Calu3 (cell line): ENCODE data around the gene SPG7. TPM values are rescaled to one million over a fixed set of nuclear protein-coding genes. Genes with fewer than 3 reads are reported as not detected.

Experiments
- BruUV-seq: library from RNA; stranded (reverse); fragments of 400-500 nt; replicated peaks from 2 replicates; lab custom pipeline; 2021; lab: Mats Ljungman, UMichigan
- CTCF ChIA-PET: fragments of 300-600 bp; sonication (Branson Sonifier 250); formaldehyde crosslinking; loops from one replicate; lab custom pipeline; 2022; ENCODE audit warnings: antibody characterized with exemption; lab: Charles Lee
- DNase-seq: peaks from one replicate; pipeline ENCODE4 v3.0.0; 2022
- H3K27ac Mint-ChIP-seq: one replicate; pipeline ENCODE4 v1.8.0; 2022; ENCODE audit warnings: mixed read lengths; ENCODE audit not compliant: unreplicated experiment
- H3K27me3 Mint-ChIP-seq: one replicate; pipeline ENCODE4 v1.8.0; 2022; ENCODE audit warnings: mixed read lengths; ENCODE audit not compliant: unreplicated experiment
- H3K36me3 Mint-ChIP-seq: one replicate; pipeline ENCODE4 v1.8.0; 2022; ENCODE audit warnings: mild to moderate bottlenecking, moderate library complexity, mixed read lengths; ENCODE audit not compliant: insufficient read depth, unreplicated experiment
- H3K4me1 Mint-ChIP-seq: one replicate; pipeline ENCODE4 v1.8.0; 2022; ENCODE audit warnings: mild to moderate bottlenecking, low read depth, mixed read lengths; ENCODE audit not compliant: unreplicated experiment
- H3K4me3 Mint-ChIP-seq: one replicate; pipeline ENCODE4 v1.8.0; 2022; ENCODE audit warnings: mild to moderate bottlenecking, low read depth, moderate library complexity, mixed read lengths; ENCODE audit not compliant: unreplicated experiment
- H3K9me3 Mint-ChIP-seq: one replicate; pipeline ENCODE4 v1.8.0; 2022; ENCODE audit warnings: low read depth, mixed read lengths; ENCODE audit not compliant: unreplicated experiment
- intact Hi-C: fragments of 100-400 bp; cut with micrococcal nuclease; formaldehyde crosslinking; loops from one replicate; pipeline ENCODE4 v1.10.0; 2022; ENCODE audit not compliant: unreplicated experiment
- total RNA-seq: library from RNA; stranded (reverse); gene quantifications from 2 replicates; pipeline ENCODE4 v1.2.3, GENCODE V29; 2022
- TF ChIP-seq, protein P1 (sequence below): fragments of 200-600 bp; IDR thresholded peaks from one replicate; pipeline ENCODE4 v1.8.0; 2022; ENCODE audit warnings: antibody characterized with exemption; ENCODE audit not compliant: unreplicated experiment

Gene SPG7
- total RNA-seq, 1 experiment from 2014 or later = 174 TPM

DNA sequence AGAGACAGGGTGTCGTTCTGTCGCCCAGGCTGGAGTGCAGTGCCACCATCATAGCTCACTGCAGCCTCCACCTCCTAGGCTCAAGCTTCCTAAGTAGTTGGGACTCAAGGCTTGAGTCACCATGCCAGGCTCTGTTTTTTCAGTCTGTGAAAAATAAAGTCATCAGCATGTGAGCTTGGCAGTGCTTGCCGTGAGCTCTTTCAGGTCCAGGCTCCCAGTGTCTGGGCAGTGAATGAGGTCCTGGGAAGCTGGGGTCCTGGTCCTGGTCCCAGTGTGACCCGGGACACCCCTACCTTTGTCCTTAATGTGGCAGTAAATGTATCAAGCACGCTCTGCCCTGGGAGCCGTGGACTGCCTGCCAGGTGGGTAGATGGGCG, 29.3 kb downstream of the SPG7 start:
- Mint-ChIP-seq H3K36me3 (peaks cover 48% of the 10 kb centered on the region), H3K27ac (no peak overlapping the region), H3K9me3 (no peaks in the 10 kb centered on the region), H3K27me3 (no peaks in the 10 kb centered on the region), H3K4me1 (no peaks in the 10 kb centered on the region), H3K4me3 (no peak overlapping the region)
- TF ChIP-seq, protein P1, sequence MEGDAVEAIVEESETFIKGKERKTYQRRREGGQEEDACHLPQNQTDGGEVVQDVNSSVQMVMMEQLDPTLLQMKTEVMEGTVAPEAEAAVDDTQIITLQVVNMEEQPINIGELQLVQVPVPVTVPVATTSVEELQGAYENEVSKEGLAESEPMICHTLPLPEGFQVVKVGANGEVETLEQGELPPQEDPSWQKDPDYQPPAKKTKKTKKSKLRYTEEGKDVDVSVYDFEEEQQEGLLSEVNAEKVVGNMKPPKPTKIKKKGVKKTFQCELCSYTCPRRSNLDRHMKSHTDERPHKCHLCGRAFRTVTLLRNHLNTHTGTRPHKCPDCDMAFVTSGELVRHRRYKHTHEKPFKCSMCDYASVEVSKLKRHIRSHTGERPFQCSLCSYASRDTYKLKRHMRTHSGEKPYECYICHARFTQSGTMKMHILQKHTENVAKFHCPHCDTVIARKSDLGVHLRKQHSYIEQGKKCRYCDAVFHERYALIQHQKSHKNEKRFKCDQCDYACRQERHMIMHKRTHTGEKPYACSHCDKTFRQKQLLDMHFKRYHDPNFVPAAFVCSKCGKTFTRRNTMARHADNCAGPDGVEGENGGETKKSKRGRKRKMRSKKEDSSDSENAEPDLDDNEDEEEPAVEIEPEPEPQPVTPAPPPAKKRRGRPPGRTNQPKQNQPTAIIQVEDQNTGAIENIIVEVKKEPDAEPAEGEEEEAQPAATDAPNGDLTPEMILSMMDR = no peak
- DNase-seq = no peak
- CTCF ChIA-PET = interaction anchor here (0.6 kb wide), 1 partner anchor 160 kb away, joined by 4 read pairs; no protein-coding TSS in a partner anchor
- intact Hi-C loops = no loop called here
- BruUV-seq = no TSS peak

DNA sequence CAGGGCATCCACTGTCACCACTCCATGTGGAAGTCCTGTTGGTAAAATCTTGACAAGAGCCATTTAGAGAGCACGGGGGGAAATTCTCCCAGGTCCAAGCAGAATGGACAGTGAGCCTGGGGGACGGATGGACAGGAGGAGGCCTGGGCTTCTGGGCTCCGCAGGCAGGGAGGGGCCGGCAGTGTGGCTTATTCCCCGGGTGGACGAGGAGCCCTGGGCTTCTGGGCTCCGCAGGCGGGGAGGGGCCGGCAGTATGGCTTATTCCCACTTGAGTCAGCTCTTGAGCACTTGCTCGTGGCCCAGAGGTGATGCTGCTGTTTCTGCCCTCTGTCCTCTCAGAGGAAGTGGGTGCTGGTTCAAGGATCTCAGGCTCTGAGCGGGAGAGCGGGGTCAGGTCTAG, 30.1 kb downstream of the SPG7 start:
- Mint-ChIP-seq H3K27me3 (no peaks in the 10 kb centered on the region), H3K36me3 (peaks cover 40% of the 10 kb centered on the region), H3K4me3 (no peak overlapping the region), H3K9me3 (no peaks in the 10 kb centered on the region), H3K27ac (no peak overlapping the region), H3K4me1 (no peaks in the 10 kb centered on the region)
- TF ChIP-seq, protein P1 = no peak
- intact Hi-C loops = no loop called here
- BruUV-seq = no TSS peak
- no peak for DNase-seq
- CTCF ChIA-PET = no interaction called here

DNA sequence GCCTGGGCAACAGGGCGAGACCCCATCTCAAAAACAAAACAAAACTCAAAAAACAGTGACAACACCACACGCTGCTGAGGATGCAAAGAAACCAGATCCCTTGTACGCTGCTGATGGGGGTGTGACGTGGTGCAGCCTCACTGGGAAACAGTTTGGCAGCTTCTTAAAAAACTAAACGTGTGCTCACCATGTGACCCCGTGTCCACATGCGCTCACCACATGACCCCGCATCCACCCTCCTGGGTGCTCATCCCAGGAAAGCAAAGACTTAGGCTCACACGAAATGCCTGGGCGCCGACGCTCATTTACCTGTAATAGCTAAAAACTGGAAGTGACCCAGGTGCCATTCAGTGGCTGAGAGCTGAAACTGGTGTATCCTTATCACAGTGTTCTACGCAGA, 32.4 kb downstream of the SPG7 start:
- DNase-seq = no peak

DNA sequence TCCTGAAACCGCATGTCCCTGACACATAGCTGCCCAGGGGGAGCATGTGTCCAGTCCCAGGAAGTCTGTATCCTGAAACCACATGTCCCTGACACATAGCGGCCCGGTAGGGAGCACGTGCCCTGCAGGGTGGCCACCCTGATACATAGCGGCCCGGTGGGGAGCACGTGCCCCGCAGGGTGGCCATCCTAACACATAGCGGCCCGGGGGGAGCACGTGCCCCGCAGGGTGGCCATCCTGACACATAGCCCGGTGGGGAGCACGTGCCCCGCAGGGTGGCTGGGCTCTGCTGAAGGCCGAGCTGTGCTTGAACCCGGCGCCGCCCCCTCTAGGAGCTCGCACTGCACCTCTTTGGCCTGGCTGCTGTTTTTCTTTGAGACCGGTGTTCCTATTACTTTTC, 33.6 kb downstream of the SPG7 start:
- CTCF ChIA-PET = no interaction called here
- TF ChIP-seq, protein P1 = no peak
- intact Hi-C loops = no loop called here
- no peak for DNase-seq
- Mint-ChIP-seq H3K4me3 (no peak overlapping the region), H3K9me3 (no peaks in the 10 kb centered on the region), H3K27ac (no peak overlapping the region), H3K36me3 (peaks cover 30% of the 10 kb centered on the region), H3K27me3 (no peaks in the 10 kb centered on the region), H3K4me1 (no peaks in the 10 kb centered on the region)
- BruUV-seq = no TSS peak

More for the DNA sequence above, 32.4 kb downstream of the SPG7 start:
- no peak overlapping the region for H3K27ac Mint-ChIP-seq
- CTCF ChIA-PET = no interaction called here
- peaks cover 26% of the 10 kb centered on the region for H3K36me3 Mint-ChIP-seq
- no peaks in the 10 kb centered on the region for H3K27me3 Mint-ChIP-seq
- TF ChIP-seq, protein P1 = no peak
- BruUV-seq = no TSS peak
- no peak overlapping the region for H3K4me3 Mint-ChIP-seq
- intact Hi-C loops = no loop called here
- no peaks in the 10 kb centered on the region for H3K4me1 Mint-ChIP-seq
- H3K9me3 Mint-ChIP-seq = no peaks in the 10 kb centered on the region
